ENCODE measurements around the gene FHIT.

The FHIT gene

GRCh38 chr3:60403866-60404265 is 847.4 kb downstream of the FHIT start:
- peaks cover 3% of the 10 kb centered on the region for H3K4me1 ChIP-seq
- no peaks in the 10 kb centered on the region for H3K79me2 ChIP-seq
- no peak overlapping the region for H2AFZ ChIP-seq
- no peaks in the 10 kb centered on the region for H3K36me3 ChIP-seq (ENCODE audit: control insufficient read depth, insufficient read depth, low read length)
- no peaks in the 10 kb centered on the region for H3K9me3 ChIP-seq (ENCODE audit: control insufficient read depth, low read length)
- no peak overlapping the region for H3K9ac ChIP-seq
- no peak overlapping the region for H3K4me3 ChIP-seq (ENCODE audit: low read depth, low read length)
- no peak overlapping the region for H3K4me2 ChIP-seq (ENCODE audit: low read length)
- no peak for TF ChIP-seq CTCF (IDR thresholded peaks at IDR 0.05)
- H3K27ac ChIP-seq, result no peak overlapping the region
- H3K27me3 ChIP-seq (ENCODE audit: control insufficient read depth, insufficient read depth, low read length), result no peaks in the 10 kb centered on the region

- Histone ChIP-seq H3K4me3 (ENCODE audit: low read depth, low read length) (no peak overlapping the region), H3K79me2 (no peaks in the 10 kb centered on the region), H3K27ac (no peak overlapping the region)
Observed at GRCh38 chr3:60402931-60403330, 848.3 kb downstream of the FHIT start.

GRCh38 chr3:60399861-60400845 is 851.1 kb downstream of the FHIT start:
- Histone ChIP-seq H3K4me1 (peaks cover 3% of the 10 kb centered on the region), H3K4me2 (ENCODE audit: low read length) (no peak overlapping the region), H3K9ac (no peak overlapping the region), H3K79me2 (no peaks in the 10 kb centered on the region), H3K36me3 (ENCODE audit: control insufficient read depth, insufficient read depth, low read length) (no peaks in the 10 kb centered on the region), H3K27me3 (ENCODE audit: control insufficient read depth, insufficient read depth, low read length) (no peaks in the 10 kb centered on the region), H3K9me3 (ENCODE audit: control insufficient read depth, low read length) (no peaks in the 10 kb centered on the region), H3K27ac (no peak overlapping the region), H3K4me3 (ENCODE audit: low read depth, low read length) (no peak overlapping the region), H2AFZ (no peak overlapping the region)
- TF ChIP-seq CTCF (IDR thresholded peaks at IDR 0.05), result no peak

More at GRCh38 chr3:60402931-60403330, 848.3 kb downstream of the FHIT start:
- no peaks in the 10 kb centered on the region for H3K27me3 ChIP-seq (ENCODE audit: control insufficient read depth, insufficient read depth, low read length)
- H3K4me2 ChIP-seq (ENCODE audit: low read length), result no peak overlapping the region
- no peak overlapping the region for H2AFZ ChIP-seq
- H3K9me3 ChIP-seq (ENCODE audit: control insufficient read depth, low read length), result no peaks in the 10 kb centered on the region
- H3K9ac ChIP-seq, result no peak overlapping the region
- peaks cover 3% of the 10 kb centered on the region for H3K4me1 ChIP-seq
- no peaks in the 10 kb centered on the region for H3K36me3 ChIP-seq (ENCODE audit: control insufficient read depth, insufficient read depth, low read length)
- TF ChIP-seq CTCF (IDR thresholded peaks at IDR 0.05), result no peak

GRCh38 chr3:60399292-60399691 is 852.0 kb downstream of the FHIT start:
- H3K4me3 ChIP-seq (ENCODE audit: low read depth, low read length), result no peak overlapping the region
- H3K79me2 ChIP-seq, result no peaks in the 10 kb centered on the region
- H3K9me3 ChIP-seq (ENCODE audit: control insufficient read depth, low read length), result no peaks in the 10 kb centered on the region
- no peaks in the 10 kb centered on the region for H3K36me3 ChIP-seq (ENCODE audit: control insufficient read depth, insufficient read depth, low read length)
- peaks cover 6% of the 10 kb centered on the region for H3K4me1 ChIP-seq
- TF ChIP-seq CTCF (IDR thresholded peaks at IDR 0.05), result no peak
- H3K9ac ChIP-seq, result no peak overlapping the region
- no peak overlapping the region for H2AFZ ChIP-seq
- H3K4me2 ChIP-seq (ENCODE audit: low read length), result no peak overlapping the region
- H3K27ac ChIP-seq, result no peak overlapping the region
- H3K27me3 ChIP-seq (ENCODE audit: control insufficient read depth, insufficient read depth, low read length), result no peaks in the 10 kb centered on the region
